GM21737 (cell line): Measurements from ENCODE around the gene PDE1C.
"Not testable (repeated sequence)": the region's sequence is repeated elsewhere in the genome, so short reads cannot be mapped to it uniquely, and the experiment has no call there.

Source experiments
- ATAC-seq: cut with Tn5 transposase; IDR thresholded peaks from one replicate; pipeline ENCODE4 v1.9.1; 2021; ENCODE audit warnings: mild to moderate bottlenecking, moderate library complexity; ENCODE audit not compliant: unreplicated experiment

Gene PDE1C

DNA sequence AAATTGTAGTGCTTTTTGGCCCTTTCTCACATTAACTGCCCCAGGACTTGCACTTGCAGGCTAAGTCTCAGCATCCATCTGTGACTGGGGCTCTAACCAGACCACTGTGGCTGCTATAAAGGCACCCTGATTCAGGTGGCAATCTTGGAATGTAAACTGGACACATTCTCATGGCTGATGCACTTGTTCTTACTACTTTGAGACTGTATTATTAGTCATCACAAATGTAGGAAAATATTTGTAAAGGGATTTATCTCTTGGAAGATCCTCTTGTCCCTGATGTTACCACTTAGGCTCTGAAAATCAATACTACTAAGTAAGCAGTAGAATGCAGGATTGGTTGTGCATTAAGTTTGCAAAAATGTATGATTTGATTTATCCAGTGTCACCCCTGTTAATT lies 25.0 kb downstream of the PDE1C start:
- ATAC-seq = no peak

- ATAC-seq = no peak
These were observed 25.5 kb downstream of the PDE1C start for GRCh38 chr7:32044739-32045138.

GRCh38 chr7:32043688-32044087 lies 26.5 kb downstream of the PDE1C start:
- no peak for ATAC-seq

DNA sequence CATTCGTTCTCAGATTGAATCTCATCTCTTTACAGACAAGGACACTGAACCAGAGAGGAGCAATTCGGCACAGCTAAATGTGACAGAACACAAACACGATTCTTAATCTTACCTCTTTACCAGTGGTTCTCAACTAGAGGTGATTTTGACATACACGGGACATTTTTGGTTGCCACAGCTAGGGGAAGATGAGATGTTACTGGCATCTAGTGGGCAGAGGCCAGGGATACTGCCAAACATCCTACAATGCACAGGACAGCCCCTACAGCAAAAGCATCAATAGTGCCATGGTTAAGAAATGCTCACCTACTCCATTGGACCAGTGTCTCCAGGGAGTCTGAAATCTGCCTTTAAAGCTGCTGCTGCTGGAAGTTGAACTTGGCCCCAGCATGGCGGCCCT lies 27.3 kb downstream of the PDE1C start:
- no peak for ATAC-seq

DNA sequence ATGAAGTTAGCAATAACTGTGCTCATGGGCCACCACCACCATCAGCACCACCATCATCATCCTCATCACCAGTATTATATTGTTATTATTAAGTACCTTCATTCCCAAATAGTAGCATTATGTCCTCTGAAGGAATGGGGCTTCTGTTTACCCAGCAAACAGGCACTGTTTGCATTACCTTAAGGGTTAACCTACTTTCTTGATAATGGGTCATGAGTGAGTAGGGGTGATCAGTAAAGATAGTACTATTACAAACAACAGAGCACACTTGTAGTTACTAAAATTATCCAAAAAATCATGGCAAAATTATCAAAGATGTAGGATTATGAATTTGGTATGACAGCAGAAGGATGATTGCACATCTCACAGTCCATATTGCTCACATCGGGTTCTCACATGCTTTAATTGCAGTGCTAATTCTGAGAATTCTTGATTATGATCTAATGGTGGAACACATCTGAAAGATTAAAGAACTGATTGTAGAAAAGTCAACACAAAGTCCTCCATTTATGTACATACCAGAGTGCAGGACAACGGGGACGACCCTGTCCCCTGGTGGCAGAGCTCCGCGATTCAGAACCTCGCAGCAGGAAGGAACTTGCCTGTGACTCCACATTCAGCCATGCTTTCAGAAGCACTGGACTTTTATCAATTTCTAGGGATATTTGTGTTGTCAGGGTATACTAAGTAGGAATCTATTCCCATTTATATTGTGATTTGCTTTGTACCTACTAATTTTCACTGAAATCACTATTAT lies 31.0 kb downstream of the PDE1C start:
- ATAC-seq = no peak

GRCh38 chr7:32037650-32038198 lies 32.5 kb downstream of the PDE1C start:
- peak; percentile 70 for ATAC-seq

DNA sequence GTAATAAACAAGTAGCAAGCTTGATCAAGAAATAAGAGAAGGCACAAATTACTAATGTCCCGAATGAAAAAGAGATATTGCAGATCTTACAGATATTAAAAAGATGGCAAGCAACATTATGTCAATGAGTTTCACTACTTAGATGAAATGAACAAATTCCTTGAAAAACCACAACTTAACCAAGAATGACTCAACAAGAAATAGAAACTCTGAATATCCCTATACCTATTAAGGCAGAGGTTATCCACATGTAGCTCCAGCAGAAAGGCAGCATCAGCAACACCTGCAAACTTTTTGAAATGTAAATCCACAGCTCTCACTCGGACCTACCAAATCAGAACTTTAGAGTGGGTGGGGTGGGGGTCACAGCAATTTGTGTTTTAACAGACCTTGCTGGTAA lies 33.6 kb downstream of the PDE1C start:
- ATAC-seq = no peak

GRCh38 chr7:32034052-32034451 lies 36.2 kb downstream of the PDE1C start:
- no peak for ATAC-seq

GRCh38 chr7:32033006-32033405 lies 37.2 kb downstream of the PDE1C start:
- ATAC-seq = no peak

GRCh38 chr7:32032211-32032610 lies 38.0 kb downstream of the PDE1C start:
- ATAC-seq = no peak

DNA sequence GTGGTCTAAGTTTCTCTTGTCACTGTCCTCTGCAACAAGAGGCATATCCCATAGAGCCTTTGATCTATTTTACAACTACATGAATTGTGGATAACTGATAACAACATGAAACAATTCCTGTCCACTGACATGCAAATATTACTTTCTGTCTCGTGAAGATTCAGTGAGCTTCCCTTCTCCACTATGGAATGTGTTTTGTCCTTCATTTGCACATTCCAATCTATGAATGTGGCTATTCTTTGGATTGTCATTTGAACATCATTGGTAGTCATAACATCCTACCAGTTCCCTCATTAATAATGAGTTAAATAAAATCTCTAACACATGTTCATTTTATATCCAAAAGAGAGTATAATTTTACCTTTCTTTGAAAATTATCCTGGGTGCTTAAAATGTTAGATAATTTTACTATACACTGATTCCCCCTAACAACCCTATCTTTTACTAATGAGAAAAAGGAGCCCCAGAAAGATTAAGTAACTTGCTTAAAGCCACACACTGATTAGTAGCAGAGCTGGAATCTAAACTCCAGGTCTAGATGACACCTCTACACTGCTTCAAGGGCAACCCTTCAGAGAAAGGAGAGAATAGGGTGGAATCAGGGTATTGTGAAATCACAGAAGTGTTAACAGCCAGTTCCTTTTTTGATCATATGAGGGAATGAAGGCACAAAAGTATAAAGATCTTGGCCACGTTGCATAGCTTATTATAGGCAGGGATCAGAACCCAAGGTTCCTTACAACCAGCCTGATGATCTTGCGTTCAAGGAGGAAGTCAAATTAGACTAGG lies 39.1 kb downstream of the PDE1C start:
- no peak for ATAC-seq

- no peak for ATAC-seq
These were observed 44.2 kb downstream of the PDE1C start for GRCh38 chr7:32026083-32026425.

DNA sequence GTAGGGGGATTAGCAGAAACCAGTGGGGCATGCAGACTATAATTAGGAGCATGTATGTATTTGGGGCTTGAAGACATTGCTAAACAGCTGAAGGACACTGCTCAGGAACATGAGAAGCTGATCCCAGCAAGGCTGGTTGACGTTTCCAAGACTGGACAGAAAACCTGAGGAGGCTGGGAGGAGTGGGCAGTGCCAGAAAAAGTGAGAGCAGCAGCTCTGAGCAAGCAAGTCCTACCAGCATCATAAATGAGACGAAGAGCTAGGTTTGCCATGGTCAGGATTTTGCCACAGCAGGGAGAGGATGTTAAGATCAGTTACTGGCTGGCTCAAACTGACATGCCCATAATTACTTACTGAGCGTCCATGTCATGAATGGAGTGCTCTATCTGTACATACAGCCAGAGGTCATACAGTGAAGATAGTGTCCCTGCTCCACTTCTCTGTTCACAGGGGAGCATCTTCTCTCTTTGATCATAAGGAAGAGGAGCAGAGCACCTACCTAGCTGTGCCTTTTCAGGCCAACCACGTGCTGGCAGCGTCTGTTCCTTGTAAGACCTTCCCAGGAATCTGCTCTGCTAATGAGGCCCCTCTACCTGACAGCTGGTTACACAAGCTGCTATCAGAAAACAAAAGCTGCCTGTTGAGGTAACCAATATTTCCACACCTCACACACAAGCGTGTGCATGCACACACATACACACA lies 44.7 kb downstream of the PDE1C start:
- ATAC-seq = no peak

DNA sequence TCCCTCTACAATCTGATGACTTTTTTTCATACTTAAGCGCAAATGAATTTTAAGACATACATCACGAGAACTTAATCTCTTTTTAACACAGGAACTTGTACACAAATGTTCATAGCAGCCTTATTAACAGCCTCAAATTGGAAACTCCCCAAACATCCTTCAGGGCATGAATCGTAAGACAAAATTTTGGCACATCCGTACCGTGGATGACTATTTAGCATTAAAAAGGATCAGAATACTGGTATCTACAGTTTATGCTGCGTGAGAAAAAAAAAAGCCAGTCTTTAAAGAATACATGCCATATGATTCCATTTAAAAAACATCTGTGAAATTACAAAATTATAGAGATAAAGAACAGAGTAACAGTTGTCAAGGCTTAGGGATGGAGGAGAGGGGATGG lies 46.8 kb downstream of the PDE1C start:
- no peak for ATAC-seq

DNA sequence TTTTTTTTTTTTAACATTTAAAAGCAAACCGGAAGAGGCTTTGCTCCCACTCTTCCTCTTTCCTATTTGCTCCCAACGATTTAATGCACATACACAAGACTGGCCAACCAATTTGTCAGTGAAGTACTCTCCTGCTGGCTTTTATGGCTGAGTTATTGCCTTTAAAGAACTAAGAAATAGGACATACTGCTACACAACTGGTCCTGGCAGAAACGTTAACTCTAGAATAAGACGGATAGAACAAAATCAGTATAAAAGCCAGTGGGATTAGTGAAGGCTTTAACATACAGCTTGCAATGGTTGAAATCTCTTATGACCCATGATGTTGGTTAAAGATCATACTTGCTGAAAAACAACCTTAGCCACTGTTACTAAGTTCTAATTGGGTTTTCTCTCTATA lies 47.2 kb downstream of the PDE1C start:
- ATAC-seq = no peak

DNA sequence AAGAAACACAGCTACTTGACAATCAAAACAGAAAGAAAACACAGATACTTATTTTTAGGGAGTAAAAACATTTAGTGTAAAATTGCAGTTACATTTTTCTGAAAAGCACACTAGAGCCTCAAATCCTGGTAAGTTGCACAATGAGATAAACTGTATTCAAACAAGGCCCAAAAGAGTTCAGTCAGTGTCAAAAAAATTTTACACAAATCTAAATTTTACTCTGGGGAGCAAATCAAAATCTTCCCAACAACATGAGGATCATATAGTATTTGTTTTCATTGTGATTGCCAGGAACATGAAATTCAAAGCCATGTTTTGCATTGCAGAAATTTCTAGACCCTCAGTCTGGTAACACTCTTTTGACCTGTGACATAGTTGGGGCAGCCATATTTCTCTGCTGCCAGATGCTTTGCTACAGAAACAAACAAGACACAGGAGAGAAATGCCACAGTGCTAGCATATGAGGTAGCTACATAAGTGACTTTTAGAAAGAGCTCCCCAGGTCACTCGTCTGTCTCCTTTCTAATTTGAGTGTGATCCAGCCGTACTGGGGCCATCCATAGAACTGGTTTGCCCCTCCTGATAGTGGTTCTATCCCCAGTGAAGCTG lies 49.6 kb downstream of the PDE1C start:
- ATAC-seq = no peak

DNA sequence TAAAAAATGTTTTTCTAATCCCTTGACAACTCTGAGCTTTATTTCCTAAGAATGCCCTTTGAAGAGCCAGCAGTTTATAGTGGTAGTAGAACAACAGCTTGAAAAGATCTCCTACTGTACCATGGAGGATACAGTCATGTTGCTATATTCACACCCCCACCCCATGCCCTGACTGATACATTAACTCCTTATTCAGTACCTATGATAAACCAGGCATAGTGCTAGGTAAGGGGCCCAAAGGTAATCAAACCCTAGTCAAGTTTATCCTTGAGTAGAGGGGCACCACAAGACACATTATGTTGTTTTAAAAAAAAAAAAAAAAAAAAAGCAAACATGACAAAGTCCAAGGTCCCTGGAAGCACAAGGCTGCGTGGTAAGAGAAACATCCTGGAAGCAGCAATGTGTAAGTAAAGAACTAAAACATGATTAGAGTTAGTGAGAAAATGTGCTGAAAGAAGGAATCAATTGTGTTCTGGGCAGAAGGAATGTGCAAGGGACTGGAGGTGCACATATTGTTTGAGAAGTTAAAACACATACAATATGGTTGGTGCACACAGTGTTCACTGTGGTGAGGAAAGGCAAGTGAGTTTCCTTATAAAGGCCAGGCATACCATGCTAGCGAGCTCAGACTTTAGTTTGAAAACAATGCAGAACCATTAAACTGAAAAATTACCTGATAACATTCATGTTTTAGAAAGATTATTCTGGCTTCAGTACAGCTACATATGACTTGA lies 51.2 kb downstream of the PDE1C start:
- ATAC-seq = no peak

DNA sequence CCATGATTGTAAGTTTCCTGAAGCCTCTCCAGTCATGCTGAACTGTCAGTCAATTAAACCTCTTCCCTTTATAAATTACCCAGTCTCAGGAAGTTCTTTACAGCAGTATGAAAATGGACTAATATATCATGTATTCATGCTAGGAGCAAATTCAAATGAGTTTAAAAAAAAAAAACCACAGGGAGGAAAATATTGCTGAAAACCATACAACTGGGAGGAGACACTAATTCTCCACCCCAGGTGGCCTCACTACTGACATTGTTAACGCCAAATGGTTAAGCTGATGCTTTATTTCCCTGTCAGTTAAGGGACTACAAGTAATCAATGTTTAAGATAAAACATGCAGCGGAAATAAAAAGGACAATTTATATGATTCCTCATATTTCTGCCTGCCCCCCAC lies 55.1 kb downstream of the PDE1C start:
- no peak for ATAC-seq

DNA sequence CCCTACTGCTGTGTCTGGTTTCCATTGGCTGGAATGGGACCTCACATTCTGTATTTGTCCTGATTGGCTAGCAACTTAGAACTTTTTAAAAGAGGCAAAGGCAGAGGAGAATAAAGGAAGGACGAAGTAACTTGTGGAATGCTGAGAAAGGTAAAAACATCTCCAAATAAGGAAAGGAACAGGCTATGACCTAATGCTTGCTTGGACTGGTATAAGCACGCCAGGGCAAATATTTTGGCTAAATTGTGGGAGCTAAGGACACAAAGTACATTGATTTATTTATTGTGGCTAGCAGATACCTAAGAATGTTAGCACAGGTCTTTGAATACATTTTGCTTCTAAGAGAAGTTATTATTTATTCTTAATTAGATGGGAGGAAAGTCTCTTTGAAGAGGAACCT lies 56.7 kb downstream of the PDE1C start:
- not testable (repeated sequence) for ATAC-seq

DNA sequence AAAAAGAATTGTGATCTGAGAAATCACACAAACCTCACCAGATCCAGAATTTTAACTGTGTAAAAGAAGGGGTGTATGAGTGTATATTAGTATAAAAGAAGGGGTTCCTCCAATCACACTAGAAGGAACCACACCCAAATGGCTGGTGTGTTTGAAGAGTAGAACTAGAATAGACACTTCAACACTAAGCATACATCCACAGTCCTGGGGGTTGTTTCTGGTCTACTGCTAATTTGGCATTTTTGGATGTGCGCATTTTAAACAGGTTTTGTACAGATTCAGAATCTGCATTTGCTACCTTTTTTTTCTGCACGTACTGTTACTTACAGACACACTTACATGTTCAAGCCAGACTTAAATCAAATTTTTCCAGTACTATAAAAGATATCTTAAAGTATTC lies 64.6 kb downstream of the PDE1C start:
- ATAC-seq = no peak

DNA sequence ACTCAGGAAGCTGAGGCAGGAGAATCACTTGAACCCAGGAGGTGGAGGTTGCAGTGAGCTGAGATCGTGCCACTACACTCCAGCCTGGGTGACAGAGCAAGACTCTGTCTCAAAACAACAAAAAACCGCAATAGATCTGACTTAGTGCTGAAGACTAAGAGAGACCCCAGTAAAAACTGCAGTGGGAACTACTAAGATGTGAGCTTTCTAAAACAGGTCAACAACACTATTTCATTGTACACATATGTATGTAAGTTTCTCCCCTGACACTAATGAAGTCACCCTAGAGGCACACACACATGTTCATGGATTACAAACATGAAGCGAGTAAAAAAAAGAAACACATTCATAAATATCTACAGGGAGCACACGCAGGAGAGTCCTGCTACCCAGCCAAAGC lies 68.3 kb downstream of the PDE1C start:
- no peak for ATAC-seq
